Measurements from ENCODE around the gene KCNQ2.

DNA sequence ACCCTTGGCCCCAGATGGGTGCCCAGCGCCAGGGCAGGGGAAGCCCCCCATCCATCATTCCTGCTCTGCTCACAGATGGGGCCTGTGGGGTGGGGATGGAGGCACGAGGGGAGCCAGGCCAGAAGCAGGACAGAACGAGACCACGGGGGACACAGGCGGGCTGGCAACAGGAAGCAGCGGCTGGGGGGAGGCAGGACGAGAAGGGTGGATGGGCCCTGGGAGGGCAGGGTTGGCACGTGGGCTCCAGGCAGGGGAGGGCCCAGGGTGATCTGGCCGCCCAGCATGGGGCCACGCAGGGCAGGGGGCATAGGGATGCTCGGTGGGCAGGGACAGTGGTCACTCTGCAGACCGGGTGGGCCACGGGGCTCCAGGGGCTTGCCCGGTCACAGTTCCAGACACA lies 41.6 kb downstream of the KCNQ2 start:
- TF ChIP-seq CTCF (IDR thresholded peaks at IDR 0.05) (no peak), POLR2A (IDR thresholded peaks at IDR 0.05) (no peak)

Data from testis (tissue), 2 donors.